Esophagus muscularis mucosa (tissue), 4 donors: ENCODE data around the gene GMDS. TPM values are rescaled to one million over a fixed set of nuclear protein-coding genes. Genes with fewer than 3 reads are reported as not detected.

Experiments
- DNase-seq: peaks from one replicate; pipeline ENCODE4 v3.0.0-alpha.2; 2017; ENCODE audit errors: extremely low spot score
- H3K27ac ChIP-seq, 4 donors: fragments of 200-600 bp; sonication (generic); replicated peaks in 1 of 4; 1 replicate in 3 of 4; 2 replicates in 1 of 4; pipeline ENCODE4 v1.5.1; 2016 to 2019; ENCODE audit warnings: mild to moderate bottlenecking in 1 of 4
- H3K27me3 ChIP-seq, 4 donors: fragments of 200-600 bp; sonication (generic); one replicate each; pipeline versions ENCODE4 v1.5.1 to v1.6.0; 2016 to 2019
- H3K36me3 ChIP-seq, 4 donors: fragments of 200-600 bp; sonication (generic); one replicate each; pipeline ENCODE4 v1.5.1; 2016 to 2019
- H3K4me1 ChIP-seq, 4 donors: fragments of 200-600 bp; sonication (generic); one replicate each; pipeline ENCODE4 v1.5.1; 2016 to 2019
- H3K4me3 ChIP-seq, 4 donors: fragments of 200-600 bp; sonication (generic); 1 replicate in 2 of 4; 2 replicates in 2 of 4; pipeline ENCODE4 v1.5.1; 2016 to 2019; ENCODE audit warnings: mild to moderate bottlenecking in 4 of 4, moderate library complexity in 1 of 4
- H3K9me3 ChIP-seq, 4 donors: fragments of 200-600 bp; sonication (generic); 1 replicate in 3 of 4; 2 replicates in 1 of 4; pipeline ENCODE4 v1.5.1; 2016 to 2019
- CTCF ChIP-seq, 3 experiments: fragments of 200-600 bp in 2 of 3; fragments of 450-650 bp in 1 of 3; sonication (generic) in 2 of 3; IDR thresholded peaks; one replicate each; pipeline ENCODE4 v1.5.1; 2017 to 2019; ENCODE audit warnings: antibody characterized with exemption in 3 of 3, mild to moderate bottlenecking in 2 of 3, moderate library complexity in 1 of 3
- EP300 ChIP-seq: sonication (generic); formaldehyde crosslinking; IDR thresholded peaks from one replicate; pipeline ENCODE4 v1.6.1; 2017; ENCODE audit warnings: antibody characterized with exemption
- POLR2A ChIP-seq: fragments of 450-650 bp; IDR thresholded peaks from one replicate; pipeline ENCODE4 v1.6.1; 2017; ENCODE audit warnings: antibody characterized with exemption, moderate library complexity, mild to moderate bottlenecking, low read depth
- POLR2AphosphoS5 ChIP-seq, 2 donors: sonication (generic); formaldehyde crosslinking; IDR thresholded peaks; one replicate each; pipeline ENCODE4 v1.6.1; 2017; ENCODE audit warnings: antibody characterized with exemption in 2 of 2
- WGBS: methylation state at CpG from one replicate; pipeline ENCODE4 v1.1.5; 2018; 5-methylcytosine and 5-hydroxymethylcytosine counted together
- intact Hi-C: fragments of 100-400 bp; cut with DNase I; formaldehyde crosslinking; loops from one replicate; pipeline ENCODE4 v1.15.1; 2023
- total RNA-seq, 4 donors: library from RNA; depleted of rRNA; stranded (reverse); fragments of >200 nt; gene quantifications; one replicate each; pipeline versions ENCODE4 v1.1.0 to v1.2.1, GENCODE V29; 2016

Gene GMDS
- total RNA-seq, 4 donors from 2014 or later, result 3.6 to 14.1 (median 6.0) TPM

- no peaks in the 10 kb centered on the region for H3K9me3 ChIP-seq
- DNase-seq, result no peak
- H3K4me1 ChIP-seq, result peaks cover 21 to 45% (median 38%) of the 10 kb centered on the region in 4 donors
- no peak overlapping the region for H3K27ac ChIP-seq
- H3K4me3 ChIP-seq, result peak overlapping the region; percentile 57 to 68 (median 60)
- H3K27me3 ChIP-seq, result peaks cover 11 to 88% (median 39%) of the 10 kb centered on the region in 4 donors
- intact Hi-C loops, result loop anchor here (2.0 to 5.0 kb wide), 6 partner anchors 500 to 1088 kb away; partner anchors contain the start of gene GMDS
- TF ChIP-seq POLR2A (no peak), CTCF (IDR thresholded peaks at IDR 0.05) (peak; percentile 86 to 97 (median 95))
- 5% methylated on average over 24 of the region's 85 CpGs for WGBS
- no peaks in the 10 kb centered on the region for H3K36me3 ChIP-seq
Observed at GRCh38 chr6:1604158-1605003, 641.0 kb downstream of the GMDS start.

GRCh38 chr6:1603708-1604107, 641.7 kb downstream of the GMDS start:
- intact Hi-C loops, result loop anchor here (2.0 to 5.0 kb wide), 5 partner anchors 501 to 845 kb away; partner anchors contain the start of gene GMDS
- Histone ChIP-seq H3K27ac (no peak overlapping the region), H3K36me3 (no peaks in the 10 kb centered on the region), H3K4me3 (peak overlapping the region in 3 of 4 donors; percentile 58 to 68 (median 61)), H3K9me3 (no peaks in the 10 kb centered on the region), H3K4me1 (peaks cover 20 to 38% (median 31%) of the 10 kb centered on the region in 4 donors), H3K27me3 (peaks cover 11 to 88% (median 39%) of the 10 kb centered on the region in 4 donors)
- TF ChIP-seq POLR2AphosphoS5 (IDR thresholded peaks at IDR 0.05), result no peak
- no peak for TF ChIP-seq POLR2A
- no peak for TF ChIP-seq EP300
- no peak for TF ChIP-seq CTCF (IDR thresholded peaks at IDR 0.05)
- WGBS, result 83% methylated on average over 15 of the region's 15 CpGs
- no peak for DNase-seq

- WGBS, result 90% methylated on average over 10 of the region's 10 CpGs
- H3K9me3 ChIP-seq, result no peaks in the 10 kb centered on the region
- no peaks in the 10 kb centered on the region for H3K36me3 ChIP-seq
- H3K4me3 ChIP-seq, result no peak overlapping the region
- no peak for TF ChIP-seq POLR2AphosphoS5 (IDR thresholded peaks at IDR 0.05)
- TF ChIP-seq CTCF (IDR thresholded peaks at IDR 0.05), result no peak
- TF ChIP-seq POLR2A, result no peak
- no peak for TF ChIP-seq EP300
- H3K27ac ChIP-seq, result no peak overlapping the region
- intact Hi-C loops, result loop anchor here (5.0 kb wide), 2 partner anchors 645 to 750 kb away; partner anchors contain the start of gene GMDS
- H3K27me3 ChIP-seq, result peaks cover 11 to 75% (median 31%) of the 10 kb centered on the region in 4 donors
- H3K4me1 ChIP-seq, result peaks cover 16 to 25% (median 21%) of the 10 kb centered on the region in 4 donors
- no peak for DNase-seq
Observed at GRCh38 chr6:1602049-1602713, 643.2 kb downstream of the GMDS start.

GRCh38 chr6:1601158-1602048, 644.0 kb downstream of the GMDS start:
- DNase-seq, result no peak
- H3K4me1 ChIP-seq, result peaks cover 16 to 22% (median 21%) of the 10 kb centered on the region in 4 donors
- no peaks in the 10 kb centered on the region for H3K36me3 ChIP-seq
- no peak for TF ChIP-seq EP300
- no peak for TF ChIP-seq POLR2A
- no peak for TF ChIP-seq POLR2AphosphoS5 (IDR thresholded peaks at IDR 0.05)
- TF ChIP-seq CTCF (IDR thresholded peaks at IDR 0.05), result no peak
- no peak overlapping the region for H3K27ac ChIP-seq
- intact Hi-C loops, result loop anchor here (5.0 kb wide), 2 partner anchors 646 to 751 kb away; partner anchors contain the start of gene GMDS
- H3K4me3 ChIP-seq, result no peak overlapping the region
- WGBS, result 66% methylated on average over 22 of the region's 60 CpGs
- H3K27me3 ChIP-seq, result peaks cover 11 to 67% (median 25%) of the 10 kb centered on the region in 4 donors
- H3K9me3 ChIP-seq, result no peaks in the 10 kb centered on the region
